Stimulated activated naive CD8-positive, alpha-beta T cell treated with anti-CD3 and anti-CD28 coated beads, Interleukin-15, amount 100 ng/mL, for 72 hours (primary cell): Measurements from ENCODE around the gene STAB1.

Source experiments
- ATAC-seq: fragments of 150-1000 bp; cut with Tn5 transposase; 2 replicates; pipeline ENCODE4 v1.10.0; 2021; ENCODE audit warnings: mild to moderate bottlenecking, moderate library complexity
- DNase-seq, 2 donors: peaks; one replicate each; pipeline ENCODE4 v3.0.0; 2021 to 2022
- H3K27ac Mint-ChIP-seq, 2 donors: one replicate each; pipeline ENCODE4 v1.8.0; 2022; ENCODE audit warnings: mild to moderate bottlenecking in 2 of 2, mixed read lengths in 2 of 2, moderate library complexity in 2 of 2
- H3K27me3 Mint-ChIP-seq: one replicate; pipeline ENCODE4 v1.8.0; 2022; ENCODE audit warnings: mixed read lengths
- H3K4me1 Mint-ChIP-seq: one replicate; pipeline ENCODE4 v1.8.0; 2022; ENCODE audit warnings: mild to moderate bottlenecking, mixed read lengths
- H3K4me3 Mint-ChIP-seq, 2 donors: one replicate each; pipeline ENCODE4 v1.8.0; 2022; ENCODE audit warnings: mild to moderate bottlenecking in 2 of 2, mixed read lengths in 2 of 2, moderate library complexity in 1 of 2
- H3K9me3 Mint-ChIP-seq, 2 donors: one replicate each; pipeline ENCODE4 v1.8.0; 2022; ENCODE audit warnings: mixed read lengths in 2 of 2

Gene STAB1

GRCh38 chr3:52479037-52479876 lies 15.9 kb upstream of the STAB1 start:
- H3K27ac Mint-ChIP-seq = peak overlapping the region in 1 of 2 donors; percentile 77
- no peak for ATAC-seq
- no peaks in the 10 kb centered on the region for H3K9me3 Mint-ChIP-seq
- no peak for DNase-seq
- no peaks in the 10 kb centered on the region for H3K27me3 Mint-ChIP-seq
- no peaks in the 10 kb centered on the region for H3K4me1 Mint-ChIP-seq
- H3K4me3 Mint-ChIP-seq = no peak overlapping the region

- no peaks in the 10 kb centered on the region for H3K27me3 Mint-ChIP-seq
- DNase-seq = no peak
- H3K9me3 Mint-ChIP-seq = no peaks in the 10 kb centered on the region
- peak overlapping the region in 1 of 2 donors; percentile 83 for H3K27ac Mint-ChIP-seq
- H3K4me1 Mint-ChIP-seq = no peaks in the 10 kb centered on the region
- no peak for ATAC-seq
- H3K4me3 Mint-ChIP-seq = no peak overlapping the region
Observed at GRCh38 chr3:52479877-52480575, 15.1 kb upstream of the STAB1 start.

GRCh38 chr3:52480768-52481715 lies 14.1 kb upstream of the STAB1 start:
- DNase-seq (no peak), ATAC-seq (no peak)
- H3K9me3 Mint-ChIP-seq = no peaks in the 10 kb centered on the region
- H3K27ac Mint-ChIP-seq = peak overlapping the region in 1 of 2 donors; percentile 36
- H3K4me3 Mint-ChIP-seq = no peak overlapping the region
- no peaks in the 10 kb centered on the region for H3K4me1 Mint-ChIP-seq
- H3K27me3 Mint-ChIP-seq = no peaks in the 10 kb centered on the region

GRCh38 chr3:52481819-52482521 lies 13.2 kb upstream of the STAB1 start:
- no peak overlapping the region for H3K4me3 Mint-ChIP-seq
- no peaks in the 10 kb centered on the region for H3K4me1 Mint-ChIP-seq
- H3K9me3 Mint-ChIP-seq = no peaks in the 10 kb centered on the region
- no peak for ATAC-seq
- H3K27me3 Mint-ChIP-seq = no peaks in the 10 kb centered on the region
- DNase-seq = no peak
- H3K27ac Mint-ChIP-seq = peak overlapping the region in 1 of 2 donors; percentile 56

- no peaks in the 10 kb centered on the region for H3K27me3 Mint-ChIP-seq
- H3K27ac Mint-ChIP-seq = peak overlapping the region in 1 of 2 donors; percentile 75
Observed at GRCh38 chr3:52483081-52483480, 12.1 kb upstream of the STAB1 start.

GRCh38 chr3:52483577-52484381 lies 11.4 kb upstream of the STAB1 start:
- Mint-ChIP-seq H3K27me3 (no peaks in the 10 kb centered on the region), H3K9me3 (no peaks in the 10 kb centered on the region), H3K4me3 (no peak overlapping the region), H3K27ac (peak overlapping the region in 1 of 2 donors; percentile 75), H3K4me1 (no peaks in the 10 kb centered on the region)
- ATAC-seq (no peak), DNase-seq (no peak)

More at GRCh38 chr3:52483081-52483480, 12.1 kb upstream of the STAB1 start:
- no peak overlapping the region for H3K4me3 Mint-ChIP-seq
- ATAC-seq = no peak
- no peak for DNase-seq
- no peaks in the 10 kb centered on the region for H3K9me3 Mint-ChIP-seq
- H3K4me1 Mint-ChIP-seq = no peaks in the 10 kb centered on the region

- H3K4me3 Mint-ChIP-seq = no peak overlapping the region
- DNase-seq (no peak), ATAC-seq (no peak)
- H3K27ac Mint-ChIP-seq = peak overlapping the region; percentile 29 to 82
- no peaks in the 10 kb centered on the region for H3K9me3 Mint-ChIP-seq
- H3K4me1 Mint-ChIP-seq = no peaks in the 10 kb centered on the region
- no peaks in the 10 kb centered on the region for H3K27me3 Mint-ChIP-seq
Observed at GRCh38 chr3:52484680-52485461, 10.3 kb upstream of the STAB1 start.

- H3K4me3 Mint-ChIP-seq = no peak overlapping the region
- ATAC-seq (no peak), DNase-seq (no peak)
- no peaks in the 10 kb centered on the region for H3K9me3 Mint-ChIP-seq
- H3K4me1 Mint-ChIP-seq = no peaks in the 10 kb centered on the region
- peak overlapping the region in 1 of 2 donors; percentile 89 for H3K27ac Mint-ChIP-seq
- H3K27me3 Mint-ChIP-seq = no peaks in the 10 kb centered on the region
Observed at GRCh38 chr3:52487050-52487787, 7.9 kb upstream of the STAB1 start.

- DNase-seq (no peak), ATAC-seq (no peak)
- Mint-ChIP-seq H3K4me1 (no peaks in the 10 kb centered on the region), H3K4me3 (no peak overlapping the region), H3K27me3 (no peaks in the 10 kb centered on the region), H3K27ac (no peak overlapping the region), H3K9me3 (no peaks in the 10 kb centered on the region)
Observed at GRCh38 chr3:52487788-52488691, 7.1 kb upstream of the STAB1 start.

GRCh38 chr3:52488746-52489145 lies 6.4 kb upstream of the STAB1 start:
- no peak overlapping the region for H3K27ac Mint-ChIP-seq

GRCh38 chr3:52489453-52489852 lies 5.7 kb upstream of the STAB1 start:
- no peak overlapping the region for H3K4me3 Mint-ChIP-seq
- DNase-seq = no peak
- no peaks in the 10 kb centered on the region for H3K9me3 Mint-ChIP-seq
- no peak for ATAC-seq
- peak overlapping the region in 1 of 2 donors; percentile 71 for H3K27ac Mint-ChIP-seq
- H3K27me3 Mint-ChIP-seq = no peaks in the 10 kb centered on the region
- H3K4me1 Mint-ChIP-seq = peaks cover 4% of the 10 kb centered on the region

More at GRCh38 chr3:52488746-52489145, 6.4 kb upstream of the STAB1 start:
- DNase-seq (no peak), ATAC-seq (no peak)
- Mint-ChIP-seq H3K4me3 (no peak overlapping the region), H3K27me3 (no peaks in the 10 kb centered on the region), H3K4me1 (no peaks in the 10 kb centered on the region), H3K9me3 (no peaks in the 10 kb centered on the region)
